Measurements from ENCODE around the gene LONP1. TPM values are rescaled to one million over a fixed set of nuclear protein-coding genes. Genes with fewer than 3 reads are reported as not detected.
A peak's percentile ranks its signal among the peaks of the same experiment; 100 is the strongest.

Gene LONP1
- 30.1 TPM for polyA plus RNA-seq (2013)

GRCh38 chr19:5719961-5720790 lies at the start of gene LONP1, which contains the start of gene CATSPERD:
Gene LONP1, minus strand, starts transcription at chr19:5720146. Its CDS starts 14 bp downstream, at chr19:5720132.
Gene CATSPERD, plus strand, starts transcription at chr19:5720637. Its CDS starts 101 bp downstream, at chr19:5720738.
- Histone ChIP-seq H3K36me3 (ENCODE audit: control insufficient read depth in 4 of 4, insufficient read depth in 4 of 4, low read length in 3 of 4) (peaks cover 0 to 10% (median 7%) of the 10 kb centered on the region in 4 experiments), H3K4me3 (ENCODE audit: control insufficient read depth in 1 of 7, extremely low read depth in 1 of 7, insufficient read depth in 4 of 7, low read depth in 2 of 7, low read length in 6 of 7) (peak within 1 kb of the TSS; percentile 65 to 96 (median 92)), H3K4me1 (ENCODE audit: control extremely low read depth in 1 of 4, control insufficient read depth in 4 of 4, insufficient read depth in 4 of 4, low read length in 3 of 4) (peaks cover 4 to 26% (median 18%) of the 10 kb centered on the region in 4 experiments), H3K9me3 (ENCODE audit: control extremely low read depth in 1 of 5, control insufficient read depth in 4 of 5, insufficient read depth in 2 of 5, low read depth in 1 of 5, low read length in 4 of 5) (no peaks in the 10 kb centered on the region), H3K27ac (ENCODE audit: insufficient read depth in 1 of 2, low read depth in 1 of 2, low read length in 2 of 2, poor library complexity in 1 of 2, severe bottlenecking in 2 of 2) (peak within 1 kb of the TSS; percentile 84 to 93), H3K27me3 (replicated peaks in 2 of 5; ENCODE audit: control insufficient read depth in 4 of 5, insufficient read depth in 5 of 5, low read length in 4 of 5) (no peaks in the 10 kb centered on the region)
- 0% methylated on average over 83 of the region's 90 CpGs for WGBS (ENCODE audit: insufficient coverage)
- peak; percentile 99 to 100 (median 99) for DNase-seq
- CTCF ChIA-PET: interaction anchor here (0.5 to 2.6 kb wide), 4 partner anchors 12 to 149 kb away, joined by 3 to 16 read pairs (median 3); partner anchors contain the start of gene RPL36
- POLR2A ChIA-PET: interaction anchor here (0.6 to 1.0 kb wide), 6 partner anchors 9 to 131 kb away, joined by 3 to 8 read pairs (median 4); partner anchors contain the start of gene RPL36

- WGBS (ENCODE audit: insufficient coverage): 95% methylated on average over 6 of the region's 10 CpGs
- Histone ChIP-seq H3K4me1 (ENCODE audit: control extremely low read depth in 1 of 4, control insufficient read depth in 4 of 4, insufficient read depth in 4 of 4, low read length in 3 of 4) (peaks cover 0 to 2% (median 0%) of the 10 kb centered on the region in 4 experiments), H3K27ac (ENCODE audit: insufficient read depth in 1 of 2, low read depth in 1 of 2, low read length in 2 of 2, poor library complexity in 1 of 2, severe bottlenecking in 2 of 2) (no peak overlapping the region), H3K27me3 (replicated peaks in 2 of 5; ENCODE audit: control insufficient read depth in 4 of 5, insufficient read depth in 5 of 5, low read length in 4 of 5) (no peaks in the 10 kb centered on the region), H3K36me3 (ENCODE audit: control insufficient read depth in 4 of 4, insufficient read depth in 4 of 4, low read length in 3 of 4) (no peaks in the 10 kb centered on the region), H3K9me3 (ENCODE audit: control extremely low read depth in 1 of 5, control insufficient read depth in 4 of 5, insufficient read depth in 2 of 5, low read depth in 1 of 5, low read length in 4 of 5) (no peaks in the 10 kb centered on the region), H3K4me3 (ENCODE audit: control insufficient read depth in 1 of 7, extremely low read depth in 1 of 7, insufficient read depth in 4 of 7, low read depth in 2 of 7, low read length in 6 of 7) (no peak overlapping the region)
- ChIA-PET POLR2A (no interaction called here), CTCF (interaction anchor here (0.6 kb wide), 1 partner anchor 342 kb away, joined by 3 read pairs; no protein-coding TSS in a partner anchor)
- DNase-seq: no peak
Observed at GRCh38 chr19:5767949-5768348, 48.0 kb upstream of the LONP1 start.

- H3K36me3 ChIP-seq (ENCODE audit: control insufficient read depth in 4 of 4, insufficient read depth in 4 of 4, low read length in 3 of 4): no peaks in the 10 kb centered on the region
- CTCF ChIA-PET: no interaction called here
- H3K27me3 ChIP-seq (replicated peaks in 2 of 5; ENCODE audit: control insufficient read depth in 4 of 5, insufficient read depth in 5 of 5, low read length in 4 of 5): no peaks in the 10 kb centered on the region
- WGBS (ENCODE audit: insufficient coverage): 98% methylated on average over 3 of the region's 3 CpGs
- DNase-seq: no peak
- H3K9me3 ChIP-seq (ENCODE audit: control extremely low read depth in 1 of 5, control insufficient read depth in 4 of 5, insufficient read depth in 2 of 5, low read depth in 1 of 5, low read length in 4 of 5): no peaks in the 10 kb centered on the region
- POLR2A ChIA-PET: no interaction called here
- peaks cover 0 to 2% (median 0%) of the 10 kb centered on the region in 4 experiments for H3K4me1 ChIP-seq (ENCODE audit: control extremely low read depth in 1 of 4, control insufficient read depth in 4 of 4, insufficient read depth in 4 of 4, low read length in 3 of 4)
- no peak overlapping the region for H3K27ac ChIP-seq (ENCODE audit: insufficient read depth in 1 of 2, low read depth in 1 of 2, low read length in 2 of 2, poor library complexity in 1 of 2, severe bottlenecking in 2 of 2)
- H3K4me3 ChIP-seq (ENCODE audit: control insufficient read depth in 1 of 7, extremely low read depth in 1 of 7, insufficient read depth in 4 of 7, low read depth in 2 of 7, low read length in 6 of 7): no peak overlapping the region
Observed at GRCh38 chr19:5765220-5765619, 45.3 kb upstream of the LONP1 start.

- no peak overlapping the region for H3K27ac ChIP-seq (ENCODE audit: insufficient read depth in 1 of 2, low read depth in 1 of 2, low read length in 2 of 2, poor library complexity in 1 of 2, severe bottlenecking in 2 of 2)
- no peaks in the 10 kb centered on the region for H3K27me3 ChIP-seq (replicated peaks in 2 of 5; ENCODE audit: control insufficient read depth in 4 of 5, insufficient read depth in 5 of 5, low read length in 4 of 5)
- no peaks in the 10 kb centered on the region for H3K9me3 ChIP-seq (ENCODE audit: control extremely low read depth in 1 of 5, control insufficient read depth in 4 of 5, insufficient read depth in 2 of 5, low read depth in 1 of 5, low read length in 4 of 5)
- DNase-seq: no peak
- ChIA-PET CTCF (no interaction called here), POLR2A (no interaction called here)
- no peaks in the 10 kb centered on the region for H3K36me3 ChIP-seq (ENCODE audit: control insufficient read depth in 4 of 4, insufficient read depth in 4 of 4, low read length in 3 of 4)
- 99% methylated on average over 5 of the region's 5 CpGs for WGBS (ENCODE audit: insufficient coverage)
- no peak overlapping the region for H3K4me3 ChIP-seq (ENCODE audit: control insufficient read depth in 1 of 7, extremely low read depth in 1 of 7, insufficient read depth in 4 of 7, low read depth in 2 of 7, low read length in 6 of 7)
- H3K4me1 ChIP-seq (ENCODE audit: control extremely low read depth in 1 of 4, control insufficient read depth in 4 of 4, insufficient read depth in 4 of 4, low read length in 3 of 4): peaks cover 0 to 2% (median 0%) of the 10 kb centered on the region in 4 experiments
Observed at GRCh38 chr19:5762608-5763217, 42.8 kb upstream of the LONP1 start.

- no peak for DNase-seq
- ChIA-PET CTCF (no interaction called here), POLR2A (no interaction called here)
- WGBS (ENCODE audit: insufficient coverage): 94% methylated on average over 5 of the region's 6 CpGs
- Histone ChIP-seq H3K9me3 (ENCODE audit: control extremely low read depth in 1 of 5, control insufficient read depth in 4 of 5, insufficient read depth in 2 of 5, low read depth in 1 of 5, low read length in 4 of 5) (no peaks in the 10 kb centered on the region), H3K27me3 (replicated peaks in 2 of 5; ENCODE audit: control insufficient read depth in 4 of 5, insufficient read depth in 5 of 5, low read length in 4 of 5) (no peaks in the 10 kb centered on the region), H3K27ac (ENCODE audit: insufficient read depth in 1 of 2, low read depth in 1 of 2, low read length in 2 of 2, poor library complexity in 1 of 2, severe bottlenecking in 2 of 2) (no peak overlapping the region), H3K36me3 (ENCODE audit: control insufficient read depth in 4 of 4, insufficient read depth in 4 of 4, low read length in 3 of 4) (no peaks in the 10 kb centered on the region), H3K4me3 (ENCODE audit: control insufficient read depth in 1 of 7, extremely low read depth in 1 of 7, insufficient read depth in 4 of 7, low read depth in 2 of 7, low read length in 6 of 7) (no peak overlapping the region), H3K4me1 (ENCODE audit: control extremely low read depth in 1 of 4, control insufficient read depth in 4 of 4, insufficient read depth in 4 of 4, low read length in 3 of 4) (no peaks in the 10 kb centered on the region)
Observed at GRCh38 chr19:5753743-5754142, 33.8 kb upstream of the LONP1 start.

GRCh38 chr19:5751709-5752108 lies 31.8 kb upstream of the LONP1 start:
- CTCF ChIA-PET: no interaction called here
- no peak for DNase-seq
- POLR2A ChIA-PET: no interaction called here
- Histone ChIP-seq H3K27ac (ENCODE audit: insufficient read depth in 1 of 2, low read depth in 1 of 2, low read length in 2 of 2, poor library complexity in 1 of 2, severe bottlenecking in 2 of 2) (no peak overlapping the region), H3K36me3 (ENCODE audit: control insufficient read depth in 4 of 4, insufficient read depth in 4 of 4, low read length in 3 of 4) (no peaks in the 10 kb centered on the region), H3K4me1 (ENCODE audit: control extremely low read depth in 1 of 4, control insufficient read depth in 4 of 4, insufficient read depth in 4 of 4, low read length in 3 of 4) (no peaks in the 10 kb centered on the region), H3K9me3 (ENCODE audit: control extremely low read depth in 1 of 5, control insufficient read depth in 4 of 5, insufficient read depth in 2 of 5, low read depth in 1 of 5, low read length in 4 of 5) (no peaks in the 10 kb centered on the region), H3K27me3 (replicated peaks in 2 of 5; ENCODE audit: control insufficient read depth in 4 of 5, insufficient read depth in 5 of 5, low read length in 4 of 5) (no peaks in the 10 kb centered on the region), H3K4me3 (ENCODE audit: control insufficient read depth in 1 of 7, extremely low read depth in 1 of 7, insufficient read depth in 4 of 7, low read depth in 2 of 7, low read length in 6 of 7) (no peak overlapping the region)
- WGBS (ENCODE audit: insufficient coverage): 85% methylated on average over 6 of the region's 7 CpGs

- Histone ChIP-seq H3K9me3 (ENCODE audit: control extremely low read depth in 1 of 5, control insufficient read depth in 4 of 5, insufficient read depth in 2 of 5, low read depth in 1 of 5, low read length in 4 of 5) (no peaks in the 10 kb centered on the region), H3K27me3 (replicated peaks in 2 of 5; ENCODE audit: control insufficient read depth in 4 of 5, insufficient read depth in 5 of 5, low read length in 4 of 5) (no peaks in the 10 kb centered on the region), H3K27ac (ENCODE audit: insufficient read depth in 1 of 2, low read depth in 1 of 2, low read length in 2 of 2, poor library complexity in 1 of 2, severe bottlenecking in 2 of 2) (no peak overlapping the region), H3K4me3 (ENCODE audit: control insufficient read depth in 1 of 7, extremely low read depth in 1 of 7, insufficient read depth in 4 of 7, low read depth in 2 of 7, low read length in 6 of 7) (no peak overlapping the region), H3K4me1 (ENCODE audit: control extremely low read depth in 1 of 4, control insufficient read depth in 4 of 4, insufficient read depth in 4 of 4, low read length in 3 of 4) (no peaks in the 10 kb centered on the region), H3K36me3 (ENCODE audit: control insufficient read depth in 4 of 4, insufficient read depth in 4 of 4, low read length in 3 of 4) (no peaks in the 10 kb centered on the region)
- ChIA-PET POLR2A (interaction anchor here (0.6 kb wide), 1 partner anchor 9 kb away, joined by 6 read pairs; no protein-coding TSS in a partner anchor), CTCF (no interaction called here)
- DNase-seq: no peak
- 100% methylated on average over 2 of the region's 5 CpGs for WGBS (ENCODE audit: insufficient coverage)
Observed at GRCh38 chr19:5749505-5749904, 29.6 kb upstream of the LONP1 start.
